SU-DHL-6 (cell line): Measurements from ENCODE around the gene CHADL.

Experiments
- H2AFZ ChIP-seq: fragments of 200-600 bp; sonication (generic); 2 replicates; pipeline ENCODE4 v1.6.1; 2014; ENCODE audit warnings: low read depth, mild to moderate bottlenecking, moderate library complexity, mixed read lengths, antibody characterized with exemption, low read length; ENCODE audit not compliant: severe bottlenecking
- H3F3A ChIP-seq: fragments of 200-600 bp; shearing (Covaris generic); 2 replicates; pipeline ENCODE4 v1.6.0; 2016; ENCODE audit warnings: antibody characterized with exemption, mild to moderate bottlenecking; ENCODE audit not compliant: insufficient read depth
- H3K27ac ChIP-seq: fragments of 200-600 bp; sonication (generic); 2 replicates; pipeline ENCODE4 v1.5.1; 2016; ENCODE audit warnings: low read depth, mild to moderate bottlenecking, low read length, moderate library complexity, mixed read lengths
- H3K27me3 ChIP-seq: fragments of 200-600 bp; sonication (generic), shearing (Covaris generic); 2 replicates; pipeline ENCODE4 v1.6.0; 2014; ENCODE audit warnings: mild to moderate bottlenecking, low read length
- H3K36me3 ChIP-seq: fragments of 200-600 bp; sonication (generic); 2 replicates; pipeline ENCODE4 v1.6.1; 2014; ENCODE audit warnings: mild to moderate bottlenecking, low read length, mixed read lengths
- H3K4me2 ChIP-seq: fragments of 300-600, 200-600 bp; shearing (Covaris generic), sonication (generic); 2 replicates; pipeline ENCODE4 v1.6.0; 2014; ENCODE audit warnings: low read length, low read depth, mild to moderate bottlenecking; ENCODE audit not compliant: poor library complexity, severe bottlenecking
- H3K4me3 ChIP-seq: fragments of 200-600 bp; sonication (generic); 2 replicates; pipeline ENCODE4 v1.5.1; 2014; ENCODE audit warnings: antibody characterized with exemption, low read length, mild to moderate bottlenecking, mixed read lengths; ENCODE audit not compliant: insufficient read depth, poor library complexity, severe bottlenecking
- H3K79me2 ChIP-seq: fragments of 200-600 bp; sonication (generic); 2 replicates; pipeline ENCODE4 v1.6.1; 2014; ENCODE audit warnings: mild to moderate bottlenecking, low read length, moderate library complexity; ENCODE audit not compliant: insufficient read depth
- H3K9ac ChIP-seq: fragments of 200-600 bp; sonication (generic); 2 replicates; pipeline ENCODE4 v1.7.0; 2014; ENCODE audit warnings: mild to moderate bottlenecking, low read length
- H3K9me2 ChIP-seq: fragments of 200-600 bp; sonication (generic); replicated peaks from 2 replicates; pipeline ENCODE4 v1.6.1; 2014; ENCODE audit warnings: low read length; ENCODE audit not compliant: insufficient read depth
- H3K9me3 ChIP-seq: fragments of 200-600 bp; sonication (generic); 2 replicates; pipeline ENCODE4 v1.6.1; 2014; ENCODE audit warnings: low read length, mixed read lengths; ENCODE audit not compliant: insufficient read depth
- H4K20me1 ChIP-seq: fragments of 200-600 bp; sonication (generic); 2 replicates; pipeline ENCODE4 v1.6.1; 2014; ENCODE audit warnings: low read depth, mild to moderate bottlenecking, antibody characterized with exemption, low read length, moderate library complexity, mixed read lengths
- EZH2phosphoT487 ChIP-seq: fragments of 200-600 bp; sonication (generic), shearing (Covaris generic); conservative IDR thresholded peaks from 2 replicates; pipeline ENCODE4 v1.6.1; 2018; ENCODE audit warnings: mild to moderate bottlenecking, antibody characterized with exemption, low read length, moderate library complexity, mixed read lengths
- TF ChIP-seq, protein P1 (sequence below): fragments of 200-600 bp; sonication (generic); IDR thresholded peaks from one replicate; pipeline ENCODE4 v1.5.1; 2017; ENCODE audit warnings: antibody characterized with exemption, mild to moderate bottlenecking, low read length, moderate library complexity; ENCODE audit not compliant: insufficient read depth, poor library complexity, severe bottlenecking

CHADL gene

DNA sequence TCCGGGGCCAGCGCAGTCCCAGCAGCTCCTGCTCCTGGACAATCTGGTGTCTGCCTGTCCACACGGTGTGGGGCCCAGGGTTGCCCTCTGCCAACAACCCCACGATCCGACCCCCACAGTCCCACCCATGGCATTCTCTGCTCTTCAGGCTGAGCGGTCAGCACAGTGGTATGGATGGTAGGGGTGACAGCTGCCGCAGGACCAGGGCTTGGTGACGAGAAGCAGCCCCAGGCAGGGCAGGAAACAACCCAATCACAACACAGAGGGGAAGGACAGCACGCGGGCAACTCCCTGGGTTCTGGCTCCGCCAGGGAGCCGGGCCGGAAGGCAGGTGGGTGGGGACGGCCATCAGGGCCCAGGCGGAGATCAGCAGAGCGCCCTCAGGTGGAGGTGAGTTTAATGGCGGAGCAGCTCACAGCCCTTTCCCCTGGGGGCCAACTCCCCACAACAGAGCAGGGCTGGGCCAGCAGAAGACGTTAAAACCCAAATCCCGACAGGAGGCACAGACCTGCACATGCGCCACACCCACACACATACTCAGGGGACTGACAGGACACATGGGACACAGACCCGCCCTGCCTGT is 5.3 kb upstream of the CHADL start:
- no peaks in the 10 kb centered on the region for H4K20me1 ChIP-seq
- peaks cover 11% of the 10 kb centered on the region for H3F3A ChIP-seq
- H2AFZ ChIP-seq = no peak overlapping the region
- TF ChIP-seq, protein P1, sequence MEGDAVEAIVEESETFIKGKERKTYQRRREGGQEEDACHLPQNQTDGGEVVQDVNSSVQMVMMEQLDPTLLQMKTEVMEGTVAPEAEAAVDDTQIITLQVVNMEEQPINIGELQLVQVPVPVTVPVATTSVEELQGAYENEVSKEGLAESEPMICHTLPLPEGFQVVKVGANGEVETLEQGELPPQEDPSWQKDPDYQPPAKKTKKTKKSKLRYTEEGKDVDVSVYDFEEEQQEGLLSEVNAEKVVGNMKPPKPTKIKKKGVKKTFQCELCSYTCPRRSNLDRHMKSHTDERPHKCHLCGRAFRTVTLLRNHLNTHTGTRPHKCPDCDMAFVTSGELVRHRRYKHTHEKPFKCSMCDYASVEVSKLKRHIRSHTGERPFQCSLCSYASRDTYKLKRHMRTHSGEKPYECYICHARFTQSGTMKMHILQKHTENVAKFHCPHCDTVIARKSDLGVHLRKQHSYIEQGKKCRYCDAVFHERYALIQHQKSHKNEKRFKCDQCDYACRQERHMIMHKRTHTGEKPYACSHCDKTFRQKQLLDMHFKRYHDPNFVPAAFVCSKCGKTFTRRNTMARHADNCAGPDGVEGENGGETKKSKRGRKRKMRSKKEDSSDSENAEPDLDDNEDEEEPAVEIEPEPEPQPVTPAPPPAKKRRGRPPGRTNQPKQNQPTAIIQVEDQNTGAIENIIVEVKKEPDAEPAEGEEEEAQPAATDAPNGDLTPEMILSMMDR = no peak
- TF ChIP-seq EZH2phosphoT487 = no peak
- no peaks in the 10 kb centered on the region for H3K9me2 ChIP-seq
- H3K9ac ChIP-seq = no peak overlapping the region
- H3K4me3 ChIP-seq = no peak overlapping the region
- H3K36me3 ChIP-seq = no peaks in the 10 kb centered on the region
- no peaks in the 10 kb centered on the region for H3K27me3 ChIP-seq
- no peaks in the 10 kb centered on the region for H3K79me2 ChIP-seq
- H3K9me3 ChIP-seq = no peaks in the 10 kb centered on the region
- no peak overlapping the region for H3K27ac ChIP-seq
- H3K4me2 ChIP-seq = no peak overlapping the region

DNA sequence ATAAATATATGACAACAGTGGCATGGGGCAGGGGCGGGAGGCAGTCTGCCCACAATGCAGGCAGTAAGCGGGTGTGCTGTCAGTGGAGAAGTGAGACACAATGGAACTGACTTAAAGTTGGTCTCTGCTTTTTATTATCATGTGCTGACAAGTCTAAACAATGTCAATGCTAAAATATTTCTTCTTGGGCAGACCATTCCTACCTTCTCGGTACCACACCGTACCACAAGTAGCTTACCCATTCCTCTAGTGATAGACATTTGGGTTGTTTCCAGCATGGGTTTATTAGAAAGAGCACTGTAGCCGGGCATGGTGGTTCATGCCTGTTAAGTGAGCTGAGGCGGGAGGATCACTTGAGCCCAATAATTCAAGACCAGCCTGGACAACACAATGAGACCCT is 2.6 kb upstream of the CHADL start:
- H3K4me2 ChIP-seq = no peak overlapping the region
- H3K9me3 ChIP-seq = no peaks in the 10 kb centered on the region
- no peak overlapping the region for H3K4me3 ChIP-seq
- H3K27me3 ChIP-seq = no peaks in the 10 kb centered on the region
- no peak overlapping the region for H3K9ac ChIP-seq
- H3K36me3 ChIP-seq = no peaks in the 10 kb centered on the region
- H2AFZ ChIP-seq = no peak overlapping the region
- no peak overlapping the region for H3K27ac ChIP-seq
- H4K20me1 ChIP-seq = no peaks in the 10 kb centered on the region
- TF ChIP-seq, protein P1 = no peak
- no peak for TF ChIP-seq EZH2phosphoT487
- no peaks in the 10 kb centered on the region for H3K79me2 ChIP-seq
- H3K9me2 ChIP-seq = no peaks in the 10 kb centered on the region
- H3F3A ChIP-seq = peaks cover 11% of the 10 kb centered on the region

DNA sequence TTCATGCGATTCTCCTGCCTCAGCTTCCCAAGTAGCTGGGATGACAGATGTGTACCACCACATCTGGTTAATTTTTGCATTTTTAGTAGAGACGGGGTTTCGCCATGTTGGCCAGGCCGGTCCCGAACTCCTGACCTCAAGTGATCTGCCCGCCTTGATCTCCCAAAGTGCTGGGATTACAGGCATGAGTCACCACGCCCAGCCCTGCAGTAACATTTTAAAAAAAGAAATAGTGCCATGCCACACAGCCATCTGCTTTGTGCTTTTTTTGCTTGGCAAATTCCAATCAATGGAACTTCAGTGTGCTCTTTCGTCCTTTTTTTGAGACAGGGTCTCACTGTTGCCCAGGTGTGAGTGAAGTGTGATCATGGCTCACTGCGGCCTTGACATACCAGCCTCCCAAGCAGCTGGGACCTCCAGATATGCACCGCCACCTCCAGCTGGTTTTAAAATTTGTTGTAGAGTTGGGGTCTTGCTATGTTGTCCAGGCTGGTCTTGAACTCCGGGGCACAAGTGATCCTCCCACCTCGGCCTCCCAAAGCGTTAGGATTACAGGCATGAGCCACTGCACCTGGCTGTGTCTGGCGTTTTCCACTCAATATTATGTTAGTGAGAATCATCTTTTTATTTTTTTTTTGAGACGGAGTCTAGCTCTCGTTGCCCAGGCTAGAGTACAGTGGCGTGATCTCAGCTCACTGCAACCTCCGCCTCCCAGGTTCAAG is 1.8 kb upstream of the CHADL start:
- Histone ChIP-seq H3K4me2 (no peak overlapping the region), H2AFZ (no peak overlapping the region), H3K27ac (no peak overlapping the region), H3F3A (peaks cover 11% of the 10 kb centered on the region), H3K9ac (no peak overlapping the region), H3K36me3 (no peaks in the 10 kb centered on the region), H3K9me2 (no peaks in the 10 kb centered on the region), H3K9me3 (no peaks in the 10 kb centered on the region), H3K27me3 (no peaks in the 10 kb centered on the region), H3K79me2 (no peaks in the 10 kb centered on the region), H4K20me1 (no peaks in the 10 kb centered on the region), H3K4me3 (no peak overlapping the region)
- no peak for TF ChIP-seq EZH2phosphoT487
- TF ChIP-seq, protein P1 = no peak
